Heart right ventricle (tissue), 16 donors: ENCODE measurements around the gene THOC2. TPM values are rescaled to one million over a fixed set of nuclear protein-coding genes. Genes with fewer than 3 reads are reported as not detected.
"Not testable (repeated sequence)": the region's sequence is repeated elsewhere in the genome, so short reads cannot be mapped to it uniquely, and the experiment has no call there.

Source experiments
- ATAC-seq, 8 donors: fragments of 200-7000 bp; cut with Tn5 transposase; one replicate each; pipeline ENCODE4 v1.9.1; 2020; ENCODE audit warnings: mild to moderate bottlenecking in 8 of 8, moderate library complexity in 8 of 8, moderate number of reproducible peaks in 1 of 8
- DNase-seq, 2 donors: peaks; one replicate each; pipeline ENCODE4 v3.0.0-alpha.2; 2020
- H3K27ac ChIP-seq, 10 donors: fragments of 200-600 bp; sonication (generic) in 2 of 10; one replicate each; pipeline versions ENCODE4 v1.5.0 to v1.8.0; 2020 to 2022; ENCODE audit warnings: mild to moderate bottlenecking in 3 of 10
- H3K27me3 ChIP-seq, 7 donors: fragments of 200-600 bp; one replicate each; pipeline ENCODE4 v1.8.0; 2021 to 2022; ENCODE audit warnings: mild to moderate bottlenecking in 2 of 7
- H3K36me3 ChIP-seq, 9 donors: fragments of 200-600 bp; sonication (generic) in 1 of 9; one replicate each; pipeline versions ENCODE4 v1.5.0 to v1.8.0; 2020 to 2022; ENCODE audit warnings: mild to moderate bottlenecking in 2 of 9
- H3K4me1 ChIP-seq, 9 donors: fragments of 200-600 bp; sonication (generic) in 1 of 9; one replicate each; pipeline versions ENCODE4 v1.5.0 to v1.8.0; 2020 to 2022; ENCODE audit warnings: mild to moderate bottlenecking in 4 of 9
- H3K4me3 ChIP-seq, 10 donors: fragments of 200-600 bp; sonication (generic) in 2 of 10; one replicate each; pipeline versions ENCODE4 v1.5.0 to v1.8.0; 2020 to 2022; ENCODE audit warnings: mild to moderate bottlenecking in 7 of 10, moderate library complexity in 2 of 10
- H3K9me3 ChIP-seq, 11 donors: fragments of 200-600 bp in 10 of 11; sonication (generic) in 2 of 11; one replicate each; pipeline versions ENCODE4 v1.5.0 to v1.8.0; 2013 to 2022; ENCODE audit warnings: mild to moderate bottlenecking in 2 of 11, control low read depth in 1 of 11, moderate library complexity in 1 of 11
- WGBS, 2 donors: extraction: QIAGEN DNeasy Blood & Tissue Kit; methylation state at CpG; one replicate each; pipeline ENCODE4 v1.1.7; 2013; ENCODE audit warnings: inconsistent platforms in 1 of 2; 5-methylcytosine and 5-hydroxymethylcytosine counted together
- intact Hi-C, 10 donors: fragments of 100-400 bp; cut with DNase I; formaldehyde crosslinking; loops; one replicate each; pipeline versions ENCODE4 v1.11.1 to v1.14.2; 2022
- polyA plus RNA-seq, 2 donors: library from polyadenylated mRNA; stranded (reverse); fragments of 200-250 nt; gene quantifications; one replicate each; pipeline ENCODE4 v1.2.3, GENCODE V29; 2013
- total RNA-seq, 10 donors: library from RNA; stranded (reverse); fragmentation: NEBNext Ultra II Directional in 3 of 10; extraction: Animal tissue kit (Norgen Biotek cat#: 25700) in 3 of 10; gene quantifications; one replicate each; pipeline versions ENCODE4 v1.2.1 to v1.2.4, GENCODE V29; 2021 to 2023
- TF ChIP-seq, protein P1 (sequence below), 9 donors: fragments of 200-600 bp; sonication (generic) in 2 of 9; IDR thresholded peaks; one replicate each; pipeline versions ENCODE4 v1.5.0 to v1.8.0; 2021 to 2022; ENCODE audit warnings: antibody characterized with exemption in 9 of 9, mild to moderate bottlenecking in 5 of 9, moderate library complexity in 1 of 9
- donor health status: Arrhythmogenic right ventricular cardiomyopathy.
- donor health status: ischemic (EF 13 %, LVEDD 7.1; RV severe dilation, severe dysfunction).
- donor health status: healthy with polysubstance abuse.
- donor health status: DM: no; HTN: yes; CAD: no.
- donor health status: DM: no; HTN: no; CAD: no.
- donor health status: ischemic (EF 25% LVEDD 6.9; RV normal size, moderate dysfunction).
- donor health status: ischemic (EF 25% LVEDD 5.7; RV mildly dilated, moderate dysfunction).
- donor health status: healthy.
- donor health status: DM: yes; HTN: yes; CAD: no.
- donor health status: Ischemic cardiomyopathy.
- donor health status: ischemic (EF 35%, LVEDD 5.7; RV mildly dilated, moderate dysfunction).
- donor health status: nonischemic (EF 11% LVEDD 7.7; RV severe dilation, severe dysfunction).
- donor health status: DM: yes; HTN: yes; CAD: no.
- donor health status: PGD.
- donor health status: ischemic (EF 29% LVEDD 5.4; RV normal size, mild dysfunction).
- donor health status: nonischemic (EF 23%, LVEDD 6.1; RV moderate dilation, normal function).

THOC2 gene
- total and polyA plus RNA-seq, 12 donors, result 16.8 to 70.2 (median 23.5) TPM

DNA sequence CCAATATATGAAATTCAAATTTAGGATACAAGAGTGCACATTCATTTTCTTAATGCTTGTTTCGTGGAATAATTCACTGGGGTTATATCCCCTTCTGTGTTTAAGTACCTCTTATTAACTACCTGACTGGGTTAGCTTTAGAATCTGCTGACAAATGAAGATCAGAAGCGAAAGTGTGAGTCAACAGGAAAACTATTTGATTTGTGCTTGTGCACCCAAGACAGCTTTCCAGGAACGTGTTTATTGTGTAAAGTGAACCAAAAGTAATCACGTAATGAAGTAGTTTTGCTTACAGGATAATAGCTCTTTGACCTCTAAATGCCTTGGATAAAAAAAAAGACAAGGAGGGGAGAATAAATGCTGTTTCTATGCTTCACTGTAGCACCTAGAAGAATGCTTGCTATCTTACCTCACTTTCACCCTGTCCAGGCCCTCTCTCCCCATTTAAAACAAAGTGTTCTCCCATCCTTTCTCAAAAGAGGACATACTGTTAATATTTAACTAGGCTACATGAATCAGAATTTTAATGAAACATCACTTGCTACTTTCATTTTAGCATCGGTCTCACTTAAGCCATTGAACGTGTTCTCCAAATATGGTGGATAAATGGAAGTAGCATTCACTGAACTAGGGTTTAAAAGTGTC is 141.9 kb downstream of the THOC2 start:
- no peak overlapping the region for H3K4me3 ChIP-seq
- WGBS, 2 donors, result 71 to 73% methylated on average over 6 of the region's 6 CpGs
- no peaks in the 10 kb centered on the region for H3K27me3 ChIP-seq
- H3K4me1 ChIP-seq, result peaks cover 0 to 6% (median 0%) of the 10 kb centered on the region in 9 donors
- TF ChIP-seq, protein P1, sequence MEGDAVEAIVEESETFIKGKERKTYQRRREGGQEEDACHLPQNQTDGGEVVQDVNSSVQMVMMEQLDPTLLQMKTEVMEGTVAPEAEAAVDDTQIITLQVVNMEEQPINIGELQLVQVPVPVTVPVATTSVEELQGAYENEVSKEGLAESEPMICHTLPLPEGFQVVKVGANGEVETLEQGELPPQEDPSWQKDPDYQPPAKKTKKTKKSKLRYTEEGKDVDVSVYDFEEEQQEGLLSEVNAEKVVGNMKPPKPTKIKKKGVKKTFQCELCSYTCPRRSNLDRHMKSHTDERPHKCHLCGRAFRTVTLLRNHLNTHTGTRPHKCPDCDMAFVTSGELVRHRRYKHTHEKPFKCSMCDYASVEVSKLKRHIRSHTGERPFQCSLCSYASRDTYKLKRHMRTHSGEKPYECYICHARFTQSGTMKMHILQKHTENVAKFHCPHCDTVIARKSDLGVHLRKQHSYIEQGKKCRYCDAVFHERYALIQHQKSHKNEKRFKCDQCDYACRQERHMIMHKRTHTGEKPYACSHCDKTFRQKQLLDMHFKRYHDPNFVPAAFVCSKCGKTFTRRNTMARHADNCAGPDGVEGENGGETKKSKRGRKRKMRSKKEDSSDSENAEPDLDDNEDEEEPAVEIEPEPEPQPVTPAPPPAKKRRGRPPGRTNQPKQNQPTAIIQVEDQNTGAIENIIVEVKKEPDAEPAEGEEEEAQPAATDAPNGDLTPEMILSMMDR (IDR thresholded peaks at IDR 0.05), result no peak
- intact Hi-C loops, result no loop called here
- H3K9me3 ChIP-seq, result no peaks in the 10 kb centered on the region
- DNase-seq, result no peak
- H3K36me3 ChIP-seq, result no peaks in the 10 kb centered on the region
- no peak overlapping the region for H3K27ac ChIP-seq
- no peak for ATAC-seq

DNA sequence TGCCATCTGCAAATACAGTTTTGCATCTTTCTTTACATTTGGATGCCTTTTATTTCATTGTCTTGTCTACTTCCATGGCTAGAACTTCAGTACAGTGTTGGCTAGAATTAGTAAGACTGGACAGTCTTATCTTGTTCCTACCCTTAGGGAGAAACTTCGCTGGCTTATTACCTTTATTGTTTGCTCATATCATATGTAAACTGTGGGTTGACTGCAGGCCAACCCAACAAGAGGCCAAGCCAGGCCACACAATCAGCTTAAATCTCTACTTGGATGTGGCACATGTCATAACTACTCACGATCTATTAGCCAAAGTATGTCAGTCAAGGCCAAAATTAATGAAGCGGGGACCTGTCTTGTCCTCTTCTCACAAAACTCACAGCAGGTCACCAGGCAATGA is 144.1 kb downstream of the THOC2 start:
- H3K4me1 ChIP-seq, result no peaks in the 10 kb centered on the region
- intact Hi-C loops, result no loop called here
- ATAC-seq (no peak), DNase-seq (no peak)
- TF ChIP-seq, protein P1 (IDR thresholded peaks at IDR 0.05), result no peak
- H3K27ac ChIP-seq, result no peak overlapping the region
- H3K27me3 ChIP-seq, result no peaks in the 10 kb centered on the region
- H3K4me3 ChIP-seq, result no peak overlapping the region
- no peaks in the 10 kb centered on the region for H3K36me3 ChIP-seq
- no peaks in the 10 kb centered on the region for H3K9me3 ChIP-seq
- 89 to 92% methylated on average over 3 of the region's 3 CpGs for WGBS, 2 donors

- DNase-seq, result no peak
- no peaks in the 10 kb centered on the region for H3K36me3 ChIP-seq
- H3K4me3 ChIP-seq, result no peak overlapping the region
- TF ChIP-seq, protein P1 (IDR thresholded peaks at IDR 0.05), result no peak
- intact Hi-C loops, result no loop called here
- 54 to 55% methylated on average over 1 of the region's 1 CpG for WGBS, 2 donors
- no peak for ATAC-seq
- H3K4me1 ChIP-seq, result no peaks in the 10 kb centered on the region
- no peaks in the 10 kb centered on the region for H3K27me3 ChIP-seq
- H3K9me3 ChIP-seq, result no peaks in the 10 kb centered on the region
- no peak overlapping the region for H3K27ac ChIP-seq
Observed at GRCh38 chrX:123581586-123581985, 151.3 kb downstream of the THOC2 start.

DNA sequence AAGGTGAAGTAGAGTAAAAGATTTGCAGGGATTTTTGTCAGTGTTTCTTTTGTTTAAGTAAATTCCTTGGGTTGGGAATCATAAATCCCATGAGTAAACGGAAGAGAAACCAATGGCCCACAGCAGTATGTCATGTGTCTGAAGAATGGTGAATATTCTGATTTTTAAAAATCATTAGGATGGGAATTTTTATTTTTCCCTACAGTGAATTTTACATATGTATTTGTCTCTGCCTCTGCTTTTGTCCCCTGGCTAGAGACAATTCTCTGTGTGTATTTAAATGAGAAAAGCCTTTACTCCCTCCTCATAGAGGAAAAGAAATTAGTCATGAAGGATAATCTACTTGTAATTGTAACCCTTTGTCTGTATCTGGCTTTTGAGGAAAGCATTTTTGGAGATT is 152.1 kb downstream of the THOC2 start:
- ATAC-seq (no peak), DNase-seq (no peak)
- Histone ChIP-seq H3K4me1 (no peaks in the 10 kb centered on the region), H3K9me3 (peaks cover 0 to 4% (median 0%) of the 10 kb centered on the region in 11 donors), H3K27ac (no peak overlapping the region), H3K36me3 (no peaks in the 10 kb centered on the region), H3K27me3 (no peaks in the 10 kb centered on the region), H3K4me3 (no peak overlapping the region)
- intact Hi-C loops, result no loop called here
- 77 to 78% methylated on average over 1 of the region's 1 CpG for WGBS, 2 donors
- TF ChIP-seq, protein P1 (IDR thresholded peaks at IDR 0.05), result no peak

- H3K4me3 ChIP-seq, H3K27me3 ChIP-seq, H3K27ac ChIP-seq, H3K36me3 ChIP-seq, intact Hi-C loops, ATAC-seq, H3K4me1 ChIP-seq, DNase-seq: not testable (repeated sequence)
- 66 to 88% methylated on average over 5 of the region's 5 CpGs for WGBS, 2 donors
- peaks cover 0 to 20% (median 0%) of the 10 kb centered on the region in 11 donors for H3K9me3 ChIP-seq
Observed at GRCh38 chrX:123574027-123574426, 158.8 kb downstream of the THOC2 start.
